ENCODE measurements around the gene PPP5C.
"Not testable (repeated sequence)": the region's sequence is repeated elsewhere in the genome, so short reads cannot be mapped to it uniquely, and the experiment has no call there.

Gene PPP5C

DNA sequence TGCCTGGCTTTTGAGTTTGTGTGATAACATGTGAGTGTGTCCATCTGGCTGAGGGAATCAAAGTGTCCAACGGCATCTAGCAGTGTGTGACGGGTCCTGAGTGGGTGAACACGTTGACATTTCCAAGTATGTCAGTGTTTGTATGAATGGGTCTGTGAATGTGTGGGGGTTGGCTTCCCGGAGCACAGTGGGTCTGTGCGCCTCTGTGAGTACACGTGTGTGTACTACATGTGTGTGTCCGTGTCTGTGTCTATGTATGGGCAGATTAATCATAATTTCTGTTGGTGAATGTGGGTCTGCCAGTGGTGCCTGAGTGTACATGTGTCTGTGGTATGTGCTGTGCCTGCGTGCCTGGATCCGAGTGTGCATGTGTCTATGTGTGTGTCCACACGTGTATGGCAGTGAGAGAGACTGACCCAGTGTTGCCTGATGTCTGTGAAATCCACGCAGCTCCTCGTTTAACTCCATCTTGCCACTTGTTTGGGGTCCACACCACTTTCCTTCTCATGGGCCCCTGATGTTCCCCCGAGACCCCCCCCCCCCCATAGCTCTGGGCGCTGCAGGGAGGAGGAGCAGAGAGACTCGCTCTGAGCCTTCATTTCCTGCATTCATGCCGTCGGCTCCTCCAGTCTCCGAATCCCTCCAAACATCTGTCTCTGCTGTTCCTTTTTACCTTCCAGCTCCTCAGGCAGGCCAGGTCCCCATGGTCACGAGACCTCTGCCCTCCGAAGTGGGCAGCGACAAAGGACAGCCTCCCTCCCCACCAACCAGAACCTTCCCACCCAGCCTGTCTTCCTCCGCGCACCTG is 61.2 kb downstream of the PPP5C start:
- Histone ChIP-seq H3K9ac (ENCODE audit: low read depth, low read length) (no peak overlapping the region), H3K4me3 (ENCODE audit: low read length) (no peak overlapping the region), H3K4me1 (ENCODE audit: control insufficient read depth, insufficient read depth, low read length) (peaks cover 43% of the 10 kb centered on the region), H3K27me3 (ENCODE audit: control insufficient read depth, insufficient read depth, low read length) (peaks cover 7% of the 10 kb centered on the region), H3K4me2 (ENCODE audit: low read length) (peak overlapping the region; percentile 38), H3K9me3 (replicated peaks; ENCODE audit: low read length) (no peaks in the 10 kb centered on the region), H3K36me3 (ENCODE audit: insufficient read depth, low read length) (no peaks in the 10 kb centered on the region)

DNA sequence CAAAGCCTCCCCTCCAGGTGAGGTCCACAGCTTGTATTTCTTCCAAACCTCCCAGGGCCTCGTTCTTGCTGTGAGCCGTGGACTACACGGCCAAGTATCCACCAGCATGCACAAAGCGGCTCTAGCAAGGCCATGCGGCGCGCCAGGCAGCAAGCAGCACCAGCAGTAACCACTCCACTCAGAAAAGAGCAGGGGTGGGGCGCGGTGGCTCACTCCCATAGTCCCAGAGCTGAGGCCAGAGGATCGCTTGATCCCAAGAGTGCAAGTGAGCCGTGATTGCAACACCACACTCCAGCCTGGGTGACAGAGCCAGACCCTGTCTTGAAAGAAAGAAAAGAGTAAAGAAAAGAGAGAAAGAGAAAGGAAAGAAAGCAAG is 61.8 kb downstream of the PPP5C start:
- Histone ChIP-seq H3K9me3 (replicated peaks; ENCODE audit: low read length) (no peaks in the 10 kb centered on the region), H3K36me3 (ENCODE audit: insufficient read depth, low read length) (no peaks in the 10 kb centered on the region), H3K4me1 (ENCODE audit: control insufficient read depth, insufficient read depth, low read length) (peaks cover 47% of the 10 kb centered on the region), H3K4me2 (ENCODE audit: low read length) (peak overlapping the region; percentile 38), H3K27me3 (ENCODE audit: control insufficient read depth, insufficient read depth, low read length) (peaks cover 7% of the 10 kb centered on the region), H3K4me3 (ENCODE audit: low read length) (no peak overlapping the region), H3K9ac (ENCODE audit: low read depth, low read length) (no peak overlapping the region)

DNA sequence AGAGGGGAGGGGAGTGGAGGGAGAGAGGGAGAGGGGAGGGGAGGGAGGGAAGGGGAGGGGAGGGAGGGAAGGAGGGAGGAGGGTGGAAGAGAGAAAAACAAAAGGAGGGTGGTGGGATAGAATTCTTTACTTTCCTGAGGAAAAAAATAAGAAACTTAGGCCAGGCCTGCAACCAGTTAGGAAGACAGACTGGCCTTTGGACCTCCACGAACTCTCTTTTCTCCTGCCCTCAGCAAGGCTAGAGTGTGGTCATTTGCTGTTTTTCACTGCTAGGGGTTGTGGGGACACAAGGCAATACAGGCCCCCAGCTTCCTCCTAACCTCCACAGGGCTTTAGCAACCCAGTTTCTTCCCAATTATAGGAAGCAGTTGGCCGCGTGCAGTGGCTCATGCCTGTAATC is 62.3 kb downstream of the PPP5C start:
- no peak overlapping the region for H3K4me2 ChIP-seq (ENCODE audit: low read length)
- no peaks in the 10 kb centered on the region for H3K36me3 ChIP-seq (ENCODE audit: insufficient read depth, low read length)
- no peak overlapping the region for H3K4me3 ChIP-seq (ENCODE audit: low read length)
- peaks cover 44% of the 10 kb centered on the region for H3K4me1 ChIP-seq (ENCODE audit: control insufficient read depth, insufficient read depth, low read length)
- no peak overlapping the region for H3K9ac ChIP-seq (ENCODE audit: low read depth, low read length)
- H3K9me3 ChIP-seq (replicated peaks; ENCODE audit: low read length) = no peaks in the 10 kb centered on the region
- H3K27me3 ChIP-seq (ENCODE audit: control insufficient read depth, insufficient read depth, low read length) = peaks cover 7% of the 10 kb centered on the region

DNA sequence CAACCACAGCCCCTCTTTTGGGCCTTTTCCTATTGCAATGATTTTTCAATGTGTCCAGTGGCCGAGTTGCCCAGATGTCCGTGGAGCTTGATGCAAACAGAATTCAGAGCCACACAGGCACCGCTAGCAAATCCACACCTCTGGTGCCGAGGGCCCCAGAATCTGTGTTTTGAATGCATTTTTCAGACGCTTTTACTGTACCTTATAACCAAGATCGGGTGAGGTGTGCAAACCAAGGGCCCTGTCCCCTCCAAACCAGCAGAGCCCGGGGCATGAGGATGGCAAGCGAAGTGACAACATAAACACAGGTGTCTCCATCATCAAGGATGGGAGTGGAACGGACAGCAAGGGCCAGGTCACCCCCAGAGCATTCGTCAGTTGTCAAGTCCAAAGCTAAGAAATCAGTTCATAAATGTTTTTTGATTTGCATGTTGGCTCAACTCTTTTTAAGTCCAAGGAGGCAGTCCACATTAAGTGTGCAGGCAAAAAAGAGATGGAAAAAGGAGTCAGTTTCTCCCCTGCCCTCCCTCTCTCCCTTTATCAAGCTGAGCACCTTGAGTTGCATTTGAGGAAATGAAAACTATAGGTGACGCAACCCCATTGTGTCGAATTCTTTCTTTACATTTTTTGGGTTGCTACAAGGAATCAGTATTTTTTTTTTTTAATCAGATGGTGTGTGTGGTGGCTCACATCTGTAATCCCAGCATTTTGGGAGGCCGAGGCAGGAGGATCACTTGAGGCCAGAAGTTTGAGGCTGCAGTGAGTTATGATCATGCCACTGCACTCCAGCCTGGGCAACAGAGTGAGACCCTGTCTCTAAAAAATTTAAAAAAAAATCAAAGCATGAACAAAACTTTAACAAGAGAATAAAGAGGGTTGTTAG is 63.6 kb downstream of the PPP5C start:
- peak overlapping the region; percentile 63 for H3K4me3 ChIP-seq (ENCODE audit: low read length)

DNA sequence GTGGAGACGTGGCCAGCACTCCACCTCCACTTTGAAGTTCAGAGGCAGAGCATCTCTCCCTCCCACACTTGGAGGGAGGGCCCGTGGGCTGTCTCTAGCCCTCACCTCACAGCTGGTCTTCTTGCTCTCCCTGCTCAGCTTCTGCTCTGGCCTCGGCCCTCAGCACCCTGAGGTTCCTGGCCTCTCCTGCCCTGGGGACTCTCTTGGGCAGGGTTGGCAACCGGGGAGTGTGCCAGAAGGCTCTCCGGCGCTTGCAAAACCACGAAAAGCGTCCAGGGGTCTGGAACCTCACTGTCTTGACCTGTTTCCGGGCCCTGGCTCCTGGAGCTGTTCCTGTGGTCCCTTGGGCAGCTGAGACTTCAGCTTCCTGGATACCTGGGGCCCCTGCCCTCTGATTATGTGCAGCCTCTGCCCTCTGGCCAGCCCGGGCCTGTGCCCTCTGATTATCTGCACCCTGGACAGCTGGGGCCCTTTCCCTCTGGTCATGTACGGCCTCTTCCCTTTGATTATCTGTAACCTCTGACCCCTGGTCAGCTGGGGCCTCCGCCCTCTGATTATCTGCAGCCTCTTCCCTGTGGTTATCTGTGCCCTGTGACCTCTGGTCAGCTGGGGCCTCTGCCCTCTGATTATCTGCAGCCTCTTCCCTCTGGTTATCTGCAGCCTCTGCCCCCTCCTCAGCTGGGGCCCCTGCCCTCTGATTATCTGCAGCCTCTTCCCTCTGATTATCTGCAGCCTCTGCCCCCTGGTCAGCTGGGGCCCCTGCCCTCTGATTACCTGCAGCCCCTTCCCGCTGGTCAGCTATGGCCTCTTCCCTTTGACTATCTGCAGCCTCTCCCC is 64.4 kb downstream of the PPP5C start:
- peak overlapping the region; percentile 80 for H3K9ac ChIP-seq (ENCODE audit: low read depth, low read length)
- H3K4me3 ChIP-seq (ENCODE audit: low read length) = peak overlapping the region; percentile 63
- no peaks in the 10 kb centered on the region for H3K36me3 ChIP-seq (ENCODE audit: insufficient read depth, low read length)
- H3K4me1 ChIP-seq (ENCODE audit: control insufficient read depth, insufficient read depth, low read length) = peaks cover 40% of the 10 kb centered on the region
- H3K9me3 ChIP-seq (replicated peaks; ENCODE audit: low read length) = no peaks in the 10 kb centered on the region
- peaks cover 7% of the 10 kb centered on the region for H3K27me3 ChIP-seq (ENCODE audit: control insufficient read depth, insufficient read depth, low read length)
- peak overlapping the region; percentile 79 for H3K4me2 ChIP-seq (ENCODE audit: low read length)

More for the DNA sequence above, 63.6 kb downstream of the PPP5C start:
- Histone ChIP-seq H3K27me3 (ENCODE audit: control insufficient read depth, insufficient read depth, low read length) (peaks cover 7% of the 10 kb centered on the region), H3K4me1 (ENCODE audit: control insufficient read depth, insufficient read depth, low read length) (peaks cover 36% of the 10 kb centered on the region), H3K9ac (ENCODE audit: low read depth, low read length) (no peak overlapping the region), H3K9me3 (replicated peaks; ENCODE audit: low read length) (no peaks in the 10 kb centered on the region), H3K36me3 (ENCODE audit: insufficient read depth, low read length) (no peaks in the 10 kb centered on the region), H3K4me2 (ENCODE audit: low read length) (peak overlapping the region; percentile 79)

DNA sequence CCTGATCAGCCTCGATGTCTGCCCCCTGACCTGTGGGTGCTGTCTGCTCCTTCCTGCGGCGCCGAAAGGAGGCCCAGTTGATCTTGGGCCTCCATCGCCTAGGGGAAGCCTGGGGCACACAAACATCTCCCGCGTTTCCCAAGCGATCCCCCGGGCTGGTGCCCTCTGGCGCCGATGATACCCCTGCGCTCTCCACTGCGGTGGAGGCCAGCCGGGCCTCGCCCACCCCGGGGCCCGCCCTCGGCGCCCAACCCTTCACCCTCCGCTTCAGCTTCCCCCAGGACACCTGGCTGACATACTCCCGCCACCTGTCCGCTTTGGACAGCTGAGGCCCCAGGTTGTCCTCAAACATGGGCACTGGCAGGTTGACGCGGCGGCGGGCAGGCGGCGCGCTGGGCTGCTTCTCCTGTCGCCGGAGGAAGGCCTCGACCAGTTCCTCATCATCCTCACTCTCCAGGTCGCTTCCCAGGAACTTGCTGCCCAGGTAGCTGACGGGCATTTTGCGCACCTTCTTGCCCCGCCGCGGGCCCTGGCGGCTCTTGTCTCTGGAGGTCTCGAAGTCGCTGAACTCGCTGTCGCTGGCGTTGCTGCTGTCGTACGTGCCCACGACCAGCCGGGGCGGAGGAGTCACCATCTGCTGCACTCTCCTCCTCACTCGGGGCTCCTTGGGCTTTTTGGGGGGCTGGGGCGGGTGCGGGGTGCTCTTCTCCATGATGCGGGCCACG is 65.2 kb downstream of the PPP5C start:
- Histone ChIP-seq H3K9me3 (replicated peaks; ENCODE audit: low read length) (no peaks in the 10 kb centered on the region), H3K4me2 (ENCODE audit: low read length) (peak overlapping the region; percentile 79), H3K36me3 (ENCODE audit: insufficient read depth, low read length) (no peaks in the 10 kb centered on the region), H3K9ac (ENCODE audit: low read depth, low read length) (peak overlapping the region; percentile 80), H3K4me3 (ENCODE audit: low read length) (peak overlapping the region; percentile 63), H3K27me3 (ENCODE audit: control insufficient read depth, insufficient read depth, low read length) (peaks cover 7% of the 10 kb centered on the region), H3K4me1 (ENCODE audit: control insufficient read depth, insufficient read depth, low read length) (peaks cover 46% of the 10 kb centered on the region)

DNA sequence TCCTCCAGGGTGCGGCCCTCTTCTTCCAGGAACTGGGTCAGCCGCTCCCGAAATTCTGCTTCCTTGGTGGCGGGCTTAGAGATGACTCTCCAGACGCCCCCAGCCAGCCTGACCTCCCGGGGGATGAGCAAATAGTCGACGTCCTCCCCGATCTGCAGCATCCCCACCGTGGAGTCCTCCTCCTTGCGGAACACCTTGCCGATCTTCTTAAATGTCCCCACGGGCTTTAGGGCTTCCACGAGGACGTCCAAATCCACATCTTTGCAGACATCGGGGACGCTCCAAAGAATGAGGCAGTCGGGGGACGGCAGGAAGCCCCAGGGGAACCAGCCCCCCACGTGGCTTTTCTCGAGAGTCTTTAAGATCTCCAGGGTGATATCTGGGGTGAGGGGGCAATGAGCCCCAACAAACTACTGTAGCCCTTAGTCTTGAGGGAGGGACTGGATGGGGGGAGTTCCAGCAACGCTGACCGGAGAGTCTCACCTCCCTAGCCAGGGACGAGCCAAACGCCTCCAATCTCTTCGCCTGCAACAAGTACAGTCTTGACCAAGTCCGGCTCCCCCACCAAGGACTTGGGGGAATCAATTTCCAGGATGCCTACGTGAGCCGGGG is 65.9 kb downstream of the PPP5C start:
- peaks cover 6% of the 10 kb centered on the region for H3K27me3 ChIP-seq (ENCODE audit: control insufficient read depth, insufficient read depth, low read length)
- H3K4me3 ChIP-seq (ENCODE audit: low read length) = peak overlapping the region; percentile 63
- H3K9me3 ChIP-seq (replicated peaks; ENCODE audit: low read length) = no peaks in the 10 kb centered on the region
- H3K4me2 ChIP-seq (ENCODE audit: low read length) = peak overlapping the region; percentile 79
- H3K36me3 ChIP-seq (ENCODE audit: insufficient read depth, low read length) = no peaks in the 10 kb centered on the region
- H3K9ac ChIP-seq (ENCODE audit: low read depth, low read length) = peak overlapping the region; percentile 80
- peaks cover 46% of the 10 kb centered on the region for H3K4me1 ChIP-seq (ENCODE audit: control insufficient read depth, insufficient read depth, low read length)

DNA sequence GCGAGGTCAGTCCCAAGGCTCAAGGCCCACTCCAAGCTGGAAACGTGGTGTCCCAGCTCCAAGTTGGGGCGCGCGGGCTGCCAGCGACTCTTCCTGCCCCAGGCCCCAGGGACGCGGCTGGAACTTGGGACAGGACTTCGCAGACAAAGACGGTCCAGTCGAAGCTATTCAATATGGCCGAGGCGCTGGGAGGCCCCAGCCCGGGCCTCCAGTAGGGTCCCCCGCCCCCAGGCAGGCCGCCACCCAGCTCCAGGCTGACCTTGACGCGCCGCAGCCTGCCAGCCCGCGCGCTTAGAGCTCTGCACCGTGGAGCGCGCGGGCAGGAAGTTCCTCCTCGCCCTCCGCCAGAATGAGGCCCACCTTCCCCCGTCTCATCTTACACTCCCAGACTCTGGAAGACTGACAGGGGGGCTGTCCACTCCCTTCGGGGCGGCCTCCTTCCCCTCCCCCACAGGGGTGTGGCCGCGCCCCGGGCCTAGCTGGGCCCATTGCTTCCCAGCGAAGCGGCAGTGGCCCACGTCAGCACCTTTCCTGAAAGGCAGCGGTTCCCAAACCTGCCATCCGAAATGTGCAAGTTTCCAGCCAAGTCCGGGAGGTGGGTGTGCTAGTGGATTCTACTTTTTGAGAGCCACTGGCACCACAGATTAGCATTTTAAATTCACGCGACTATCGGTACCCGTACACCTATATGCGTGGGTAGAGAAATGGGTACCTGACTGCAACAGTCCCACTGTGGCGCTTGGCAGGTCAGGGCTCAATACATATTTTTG is 66.6 kb downstream of the PPP5C start, which contains the start of gene CCDC8:
Gene CCDC8 (minus strand): TSS at position 303 of the 770 bp plus-strand sequence. CDS start 754 bp downstream, outside the sequence.
- Histone ChIP-seq H3K4me1 (ENCODE audit: control insufficient read depth, insufficient read depth, low read length) (peaks cover 44% of the 10 kb centered on the region), H3K27me3 (ENCODE audit: control insufficient read depth, insufficient read depth, low read length) (peaks cover 3% of the 10 kb centered on the region), H3K9me3 (replicated peaks; ENCODE audit: low read length) (no peaks in the 10 kb centered on the region), H3K9ac (ENCODE audit: low read depth, low read length) (peak within 1 kb of the TSS; percentile 80), H3K4me2 (ENCODE audit: low read length) (peak within 1 kb of the TSS; percentile 79), H3K36me3 (ENCODE audit: insufficient read depth, low read length) (no peaks in the 10 kb centered on the region), H3K4me3 (ENCODE audit: low read length) (peak within 1 kb of the TSS; percentile 63)

DNA sequence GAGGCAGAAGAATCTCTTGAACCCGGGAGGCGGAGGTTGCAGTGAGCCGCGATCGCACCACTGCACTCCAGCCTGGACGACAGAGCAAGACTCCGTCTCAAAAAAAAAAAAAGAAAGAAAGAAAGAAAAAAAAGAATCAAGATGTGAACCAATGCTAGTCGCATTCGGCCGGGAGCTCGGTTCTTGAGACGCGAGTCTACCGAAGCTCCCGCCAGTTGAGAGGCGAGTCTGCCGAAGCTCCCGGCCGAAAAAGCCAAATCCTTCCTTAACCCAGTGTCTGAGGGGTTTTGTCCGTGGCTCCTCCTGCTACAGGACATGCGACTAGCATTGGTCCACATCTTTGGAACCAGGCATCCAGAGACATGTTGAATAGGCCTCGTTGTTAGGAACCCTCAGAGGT is 68.0 kb downstream of the PPP5C start:
- H3K4me3 ChIP-seq (ENCODE audit: low read length); H3K4me2 ChIP-seq (ENCODE audit: low read length); H3K9ac ChIP-seq (ENCODE audit: low read depth, low read length); H3K27me3 ChIP-seq (ENCODE audit: control insufficient read depth, insufficient read depth, low read length); H3K9me3 ChIP-seq (replicated peaks; ENCODE audit: low read length); H3K36me3 ChIP-seq (ENCODE audit: insufficient read depth, low read length): not testable (repeated sequence)
- peaks cover 39% of the 10 kb centered on the region for H3K4me1 ChIP-seq (ENCODE audit: control insufficient read depth, insufficient read depth, low read length)

Data from skeletal muscle satellite cell (primary cell).